Measurements from ENCODE around the gene EGFL8. TPM values are rescaled to one million over a fixed set of nuclear protein-coding genes. Genes with fewer than 3 reads are reported as not detected.

Gene EGFL8
- total and polyA plus RNA-seq, 9 of the 15 experiments (the other 6 are each of a cell fraction or from before 2014, with no cell fraction given): 2.2 to 47.4 (median 14.2) TPM

DNA sequence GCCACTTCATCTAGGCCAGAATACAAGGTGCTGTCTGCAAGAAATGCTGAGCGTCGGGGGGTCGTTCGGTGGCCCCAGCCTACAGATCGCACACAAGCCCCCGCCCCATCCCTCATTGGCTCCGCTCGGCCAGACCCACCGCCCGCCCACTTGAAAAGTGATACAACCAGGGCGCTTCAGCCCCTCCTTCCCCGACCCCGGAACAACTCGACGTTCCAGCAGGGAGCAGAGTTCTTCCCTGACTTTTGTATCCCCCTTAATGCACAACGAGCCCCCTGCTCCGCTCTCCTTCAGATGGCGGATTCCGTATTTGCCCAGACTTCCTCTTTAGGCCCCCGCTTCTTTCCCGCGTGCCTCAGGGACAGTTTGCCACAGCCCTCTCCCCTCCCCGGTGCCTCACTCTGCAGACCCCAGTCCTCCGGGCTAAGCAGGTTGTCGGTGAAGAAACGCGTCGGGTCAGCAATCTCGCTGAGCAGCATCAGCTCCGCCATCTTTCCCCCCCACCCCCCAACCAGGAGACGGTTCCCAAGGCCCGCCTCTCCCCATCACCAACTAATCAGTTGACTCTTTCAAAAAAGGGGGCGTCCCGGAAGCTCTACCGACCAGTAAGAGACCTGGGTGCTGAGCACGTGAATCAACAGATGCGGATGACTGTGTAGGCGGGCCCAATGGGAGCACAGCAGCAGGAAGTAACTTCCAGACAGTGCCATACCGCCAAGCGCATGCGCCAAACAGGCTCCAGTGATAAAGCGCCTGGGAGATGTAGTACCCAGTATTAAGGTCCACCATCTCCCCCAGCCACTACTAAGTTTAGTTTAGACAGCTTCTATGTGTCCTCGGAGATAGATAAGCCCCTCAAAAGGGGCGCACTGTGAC is 36.4 kb upstream of the EGFL8 start, which contains the start of gene ATF6B (continued):
- TF ChIP-seq, protein P1, sequence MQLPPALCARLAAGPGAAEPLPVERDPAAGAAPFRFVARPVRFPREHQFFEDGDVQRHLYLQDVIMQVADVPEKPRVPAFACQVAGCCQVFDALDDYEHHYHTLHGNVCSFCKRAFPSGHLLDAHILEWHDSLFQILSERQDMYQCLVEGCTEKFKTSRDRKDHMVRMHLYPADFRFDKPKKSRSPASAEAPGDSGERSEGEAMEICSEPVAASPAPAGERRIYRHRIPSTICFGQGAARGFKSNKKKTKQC (CRISPR knock-in tag; IDR thresholded peaks at IDR 0.05): peak; percentile 56
- TF ChIP-seq ZNF583 (CRISPR knock-in tag; IDR thresholded peaks at IDR 0.05): no peak
- TF ChIP-seq CBX8 (IDR thresholded peaks at IDR 0.05; ENCODE audit: borderline replicate concordance, extremely low read depth, low read depth, low read length, poor library complexity, severe bottlenecking): no peak
- TF ChIP-seq SETDB1 (IDR thresholded peaks at IDR 0.05; ENCODE audit: low read length): no peak
- no peak for TF ChIP-seq BACH1 (tag; IDR thresholded peaks at IDR 0.05)
- TF ChIP-seq PURB (CRISPR knock-in tag; IDR thresholded peaks at IDR 0.05; ENCODE audit: low read depth): no peak
- TF ChIP-seq ZFX (CRISPR knock-in tag; IDR thresholded peaks at IDR 0.05): peak; percentile 44
- TF ChIP-seq TBL1XR1 (IDR thresholded peaks at IDR 0.05; ENCODE audit: low read length in 2 of 2): no peak
- TF ChIP-seq, protein P2, sequence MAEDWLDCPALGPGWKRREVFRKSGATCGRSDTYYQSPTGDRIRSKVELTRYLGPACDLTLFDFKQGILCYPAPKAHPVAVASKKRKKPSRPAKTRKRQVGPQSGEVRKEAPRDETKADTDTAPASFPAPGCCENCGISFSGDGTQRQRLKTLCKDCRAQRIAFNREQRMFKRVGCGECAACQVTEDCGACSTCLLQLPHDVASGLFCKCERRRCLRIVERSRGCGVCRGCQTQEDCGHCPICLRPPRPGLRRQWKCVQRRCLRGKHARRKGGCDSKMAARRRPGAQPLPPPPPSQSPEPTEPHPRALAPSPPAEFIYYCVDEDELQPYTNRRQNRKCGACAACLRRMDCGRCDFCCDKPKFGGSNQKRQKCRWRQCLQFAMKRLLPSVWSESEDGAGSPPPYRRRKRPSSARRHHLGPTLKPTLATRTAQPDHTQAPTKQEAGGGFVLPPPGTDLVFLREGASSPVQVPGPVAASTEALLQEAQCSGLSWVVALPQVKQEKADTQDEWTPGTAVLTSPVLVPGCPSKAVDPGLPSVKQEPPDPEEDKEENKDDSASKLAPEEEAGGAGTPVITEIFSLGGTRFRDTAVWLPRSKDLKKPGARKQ (CRISPR knock-in tag; IDR thresholded peaks at IDR 0.05): no peak
- TF ChIP-seq NFATC3 (IDR thresholded peaks at IDR 0.05): peak; percentile 62; the same call in 1 of the 2 replicates
- no peak for TF ChIP-seq HIVEP1 (CRISPR knock-in tag; IDR thresholded peaks at IDR 0.05)
- TF ChIP-seq, protein P3, sequence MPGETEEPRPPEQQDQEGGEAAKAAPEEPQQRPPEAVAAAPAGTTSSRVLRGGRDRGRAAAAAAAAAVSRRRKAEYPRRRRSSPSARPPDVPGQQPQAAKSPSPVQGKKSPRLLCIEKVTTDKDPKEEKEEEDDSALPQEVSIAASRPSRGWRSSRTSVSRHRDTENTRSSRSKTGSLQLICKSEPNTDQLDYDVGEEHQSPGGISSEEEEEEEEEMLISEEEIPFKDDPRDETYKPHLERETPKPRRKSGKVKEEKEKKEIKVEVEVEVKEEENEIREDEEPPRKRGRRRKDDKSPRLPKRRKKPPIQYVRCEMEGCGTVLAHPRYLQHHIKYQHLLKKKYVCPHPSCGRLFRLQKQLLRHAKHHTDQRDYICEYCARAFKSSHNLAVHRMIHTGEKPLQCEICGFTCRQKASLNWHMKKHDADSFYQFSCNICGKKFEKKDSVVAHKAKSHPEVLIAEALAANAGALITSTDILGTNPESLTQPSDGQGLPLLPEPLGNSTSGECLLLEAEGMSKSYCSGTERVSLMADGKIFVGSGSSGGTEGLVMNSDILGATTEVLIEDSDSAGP (CRISPR knock-in tag; IDR thresholded peaks at IDR 0.05): no peak
- TF ChIP-seq PHF8 (IDR thresholded peaks at IDR 0.05; ENCODE audit: borderline replicate concordance, low read length): peak; percentile 97; the same call in 1 of the 2 replicates
- peak; percentile 51 for TF ChIP-seq MIER1 (IDR thresholded peaks at IDR 0.05; ENCODE audit: low read depth)
- TF ChIP-seq, protein P4, sequence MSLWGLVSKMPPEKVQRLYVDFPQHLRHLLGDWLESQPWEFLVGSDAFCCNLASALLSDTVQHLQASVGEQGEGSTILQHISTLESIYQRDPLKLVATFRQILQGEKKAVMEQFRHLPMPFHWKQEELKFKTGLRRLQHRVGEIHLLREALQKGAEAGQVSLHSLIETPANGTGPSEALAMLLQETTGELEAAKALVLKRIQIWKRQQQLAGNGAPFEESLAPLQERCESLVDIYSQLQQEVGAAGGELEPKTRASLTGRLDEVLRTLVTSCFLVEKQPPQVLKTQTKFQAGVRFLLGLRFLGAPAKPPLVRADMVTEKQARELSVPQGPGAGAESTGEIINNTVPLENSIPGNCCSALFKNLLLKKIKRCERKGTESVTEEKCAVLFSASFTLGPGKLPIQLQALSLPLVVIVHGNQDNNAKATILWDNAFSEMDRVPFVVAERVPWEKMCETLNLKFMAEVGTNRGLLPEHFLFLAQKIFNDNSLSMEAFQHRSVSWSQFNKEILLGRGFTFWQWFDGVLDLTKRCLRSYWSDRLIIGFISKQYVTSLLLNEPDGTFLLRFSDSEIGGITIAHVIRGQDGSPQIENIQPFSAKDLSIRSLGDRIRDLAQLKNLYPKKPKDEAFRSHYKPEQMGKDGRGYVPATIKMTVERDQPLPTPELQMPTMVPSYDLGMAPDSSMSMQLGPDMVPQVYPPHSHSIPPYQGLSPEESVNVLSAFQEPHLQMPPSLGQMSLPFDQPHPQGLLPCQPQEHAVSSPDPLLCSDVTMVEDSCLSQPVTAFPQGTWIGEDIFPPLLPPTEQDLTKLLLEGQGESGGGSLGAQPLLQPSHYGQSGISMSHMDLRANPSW (CRISPR knock-in tag; IDR thresholded peaks at IDR 0.05): no peak
- TF ChIP-seq HNRNPK (IDR thresholded peaks at IDR 0.05; ENCODE audit: low read depth, low read length, poor library complexity, severe bottlenecking): no peak
- TF ChIP-seq MTF1 (CRISPR knock-in tag; IDR thresholded peaks at IDR 0.05; ENCODE audit: borderline replicate concordance): no peak
- TF ChIP-seq CBFA2T3 (IDR thresholded peaks at IDR 0.05): no peak
- TF ChIP-seq LARP7 (IDR thresholded peaks at IDR 0.05): peak; percentile 22; the same call in 1 of the 2 replicates

Data from K562 (cell line).